NCI-H187 (cell line): ENCODE measurements around the gene BRAF.
"Not testable (repeated sequence)": the region's sequence is repeated elsewhere in the genome, so short reads cannot be mapped to it uniquely, and the experiment has no call there.

Experiments
- DNase-seq, 2 experiments: peaks; one replicate each; lab custom pipeline; 2025; lab: John Stamatoyannopoulos, UW

Gene BRAF

GRCh38 chr7:140769852-140770251 lies 154.9 kb downstream of the BRAF start:
- no peak for DNase-seq

- DNase-seq: no peak
Measured at GRCh38 chr7:140767418-140767817, 157.3 kb downstream of the BRAF start.

- not testable (repeated sequence) for DNase-seq
Measured at GRCh38 chr7:140765441-140765840, 159.3 kb downstream of the BRAF start.

- not testable (repeated sequence) for DNase-seq
Measured at GRCh38 chr7:140763166-140763565, 161.6 kb downstream of the BRAF start.

GRCh38 chr7:140761375-140761774 lies 163.4 kb downstream of the BRAF start:
- DNase-seq: not testable (repeated sequence)

GRCh38 chr7:140754506-140754905 lies 170.2 kb downstream of the BRAF start:
- DNase-seq: no peak

GRCh38 chr7:140752533-140752932 lies 172.2 kb downstream of the BRAF start:
- DNase-seq: no peak

GRCh38 chr7:140746751-140747150 lies 178.0 kb downstream of the BRAF start:
- DNase-seq: no peak

- DNase-seq: no peak
Measured at GRCh38 chr7:140745266-140746058, 179.3 kb downstream of the BRAF start.

GRCh38 chr7:140744005-140744404 lies 180.7 kb downstream of the BRAF start:
- no peak for DNase-seq

- DNase-seq: not testable (repeated sequence)
Measured at GRCh38 chr7:140743255-140743654, 181.5 kb downstream of the BRAF start.

- no peak for DNase-seq
Measured at GRCh38 chr7:140738280-140738679, 186.4 kb downstream of the BRAF start.

- DNase-seq: no peak
Measured at GRCh38 chr7:140734729-140735128, 190.0 kb downstream of the BRAF start.

- no peak for DNase-seq
Measured at GRCh38 chr7:140734096-140734495, 190.6 kb downstream of the BRAF start.

GRCh38 chr7:140732416-140732815 lies 192.3 kb downstream of the BRAF start:
- DNase-seq: peak in 1 of 2 experiments; percentile 12

GRCh38 chr7:140726281-140726680 lies 198.4 kb downstream of the BRAF start:
- no peak for DNase-seq

GRCh38 chr7:140724706-140725105 lies 200.0 kb downstream of the BRAF start:
- no peak for DNase-seq

GRCh38 chr7:140723574-140723973 lies 201.2 kb downstream of the BRAF start:
- no peak for DNase-seq

GRCh38 chr7:140723006-140723405 lies 201.7 kb downstream of the BRAF start:
- DNase-seq: no peak

GRCh38 chr7:140722254-140722653 lies 202.5 kb downstream of the BRAF start:
- DNase-seq: no peak

- DNase-seq: peak; percentile 44 to 55
Measured at GRCh38 chr7:140719721-140720120, 205.0 kb downstream of the BRAF start.

GRCh38 chr7:140714331-140715040 lies 210.2 kb downstream of the BRAF start:
- no peak for DNase-seq

GRCh38 chr7:140712392-140712791 lies 212.3 kb downstream of the BRAF start:
- DNase-seq: not testable (repeated sequence)
